DOHH2 (cell line): Measurements from ENCODE around the gene NHSL2.

Source experiments
- CTCF ChIP-seq: fragments of 200-600 bp; sonication (generic); IDR thresholded peaks from one replicate; pipeline ENCODE4 v1.5.1; 2014; ENCODE audit warnings: antibody characterized with exemption, mild to moderate bottlenecking, low read depth, low read length; ENCODE audit not compliant: poor library complexity, severe bottlenecking
- EZH2phosphoT487 ChIP-seq: fragments of 200-600 bp; sonication (generic); IDR thresholded peaks from 2 replicates; pipeline ENCODE4 v1.6.1; 2017; ENCODE audit warnings: borderline replicate concordance, mild to moderate bottlenecking, antibody characterized with exemption, low read length, moderate library complexity, mixed read lengths

- TF ChIP-seq CTCF (no peak), EZH2phosphoT487 (no peak)
Measured at GRCh38 chrX:72097098-72097497, 186.5 kb downstream of the NHSL2 start.
